ENCODE results near the gene ICAM4. TPM values are rescaled to one million over a fixed set of nuclear protein-coding genes. Genes with fewer than 3 reads are reported as not detected.

ICAM4 gene
- total and polyA plus RNA-seq, 2 of the 13 experiments (the other 11 are each of a cell fraction or from before 2014, with no cell fraction given), result 2.9 to 4.0 TPM

GRCh38 chr19:10334588-10335351 is 48.0 kb downstream of the ICAM4 start (continued):
- no peak for TF ChIP-seq CSRNP2 (CRISPR knock-in tag; conservative IDR thresholded peaks at IDR 0.05; ENCODE audit: low read depth)
- 0 out of 2 replicates have a peak, but pooled peaks have one; percentile 44 for TF ChIP-seq PHF21A (CRISPR knock-in tag; IDR thresholded peaks at IDR 0.05)
- TF ChIP-seq ZBTB20 (CRISPR knock-in tag; IDR thresholded peaks at IDR 0.05; ENCODE audit: borderline replicate concordance, low read depth), result no peak
- TF ChIP-seq SOX6 (IDR thresholded peaks at IDR 0.05), result no peak
- peak; percentile 60 for TF ChIP-seq SOX6 (CRISPR knock-in tag; IDR thresholded peaks at IDR 0.05)
- TF ChIP-seq ZSCAN30 (CRISPR knock-in tag; IDR thresholded peaks at IDR 0.05), result no peak
- peak; percentile 34 for TF ChIP-seq MAF1 (CRISPR knock-in tag; IDR thresholded peaks at IDR 0.05; ENCODE audit: borderline replicate concordance)
- no peak for TF ChIP-seq NFIC (IDR thresholded peaks at IDR 0.05; ENCODE audit: low read length)
- TF ChIP-seq, protein P1, sequence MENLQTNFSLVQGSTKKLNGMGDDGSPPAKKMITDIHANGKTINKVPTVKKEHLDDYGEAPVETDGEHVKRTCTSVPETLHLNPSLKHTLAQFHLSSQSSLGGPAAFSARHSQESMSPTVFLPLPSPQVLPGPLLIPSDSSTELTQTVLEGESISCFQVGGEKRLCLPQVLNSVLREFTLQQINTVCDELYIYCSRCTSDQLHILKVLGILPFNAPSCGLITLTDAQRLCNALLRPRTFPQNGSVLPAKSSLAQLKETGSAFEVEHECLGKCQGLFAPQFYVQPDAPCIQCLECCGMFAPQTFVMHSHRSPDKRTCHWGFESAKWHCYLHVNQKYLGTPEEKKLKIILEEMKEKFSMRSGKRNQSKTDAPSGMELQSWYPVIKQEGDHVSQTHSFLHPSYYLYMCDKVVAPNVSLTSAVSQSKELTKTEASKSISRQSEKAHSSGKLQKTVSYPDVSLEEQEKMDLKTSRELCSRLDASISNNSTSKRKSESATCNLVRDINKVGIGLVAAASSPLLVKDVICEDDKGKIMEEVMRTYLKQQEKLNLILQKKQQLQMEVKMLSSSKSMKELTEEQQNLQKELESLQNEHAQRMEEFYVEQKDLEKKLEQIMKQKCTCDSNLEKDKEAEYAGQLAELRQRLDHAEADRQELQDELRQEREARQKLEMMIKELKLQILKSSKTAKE (CRISPR knock-in tag; IDR thresholded peaks at IDR 0.05; ENCODE audit: borderline replicate concordance), result no peak
- no peak for TF ChIP-seq ZBTB42 (CRISPR knock-in tag; IDR thresholded peaks at IDR 0.05)
- TF ChIP-seq ZNF556 (CRISPR knock-in tag; IDR thresholded peaks at IDR 0.05; ENCODE audit: borderline replicate concordance), result no peak
- no peak for TF ChIP-seq ZNF331 (CRISPR knock-in tag; IDR thresholded peaks at IDR 0.05)
- no peak for TF ChIP-seq NBN (conservative IDR thresholded peaks at IDR 0.05)
- TF ChIP-seq, protein P2, sequence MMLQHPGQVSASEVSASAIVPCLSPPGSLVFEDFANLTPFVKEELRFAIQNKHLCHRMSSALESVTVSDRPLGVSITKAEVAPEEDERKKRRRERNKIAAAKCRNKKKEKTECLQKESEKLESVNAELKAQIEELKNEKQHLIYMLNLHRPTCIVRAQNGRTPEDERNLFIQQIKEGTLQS (CRISPR knock-in tag; IDR thresholded peaks at IDR 0.05), result no peak
- no peak for TF ChIP-seq RFX3 (CRISPR knock-in tag; IDR thresholded peaks at IDR 0.05)
- TF ChIP-seq KAT7 (CRISPR knock-in tag; IDR thresholded peaks at IDR 0.05; ENCODE audit: borderline replicate concordance), result no peak; the same call in 1 of the 2 replicates
- TF ChIP-seq, protein P3, sequence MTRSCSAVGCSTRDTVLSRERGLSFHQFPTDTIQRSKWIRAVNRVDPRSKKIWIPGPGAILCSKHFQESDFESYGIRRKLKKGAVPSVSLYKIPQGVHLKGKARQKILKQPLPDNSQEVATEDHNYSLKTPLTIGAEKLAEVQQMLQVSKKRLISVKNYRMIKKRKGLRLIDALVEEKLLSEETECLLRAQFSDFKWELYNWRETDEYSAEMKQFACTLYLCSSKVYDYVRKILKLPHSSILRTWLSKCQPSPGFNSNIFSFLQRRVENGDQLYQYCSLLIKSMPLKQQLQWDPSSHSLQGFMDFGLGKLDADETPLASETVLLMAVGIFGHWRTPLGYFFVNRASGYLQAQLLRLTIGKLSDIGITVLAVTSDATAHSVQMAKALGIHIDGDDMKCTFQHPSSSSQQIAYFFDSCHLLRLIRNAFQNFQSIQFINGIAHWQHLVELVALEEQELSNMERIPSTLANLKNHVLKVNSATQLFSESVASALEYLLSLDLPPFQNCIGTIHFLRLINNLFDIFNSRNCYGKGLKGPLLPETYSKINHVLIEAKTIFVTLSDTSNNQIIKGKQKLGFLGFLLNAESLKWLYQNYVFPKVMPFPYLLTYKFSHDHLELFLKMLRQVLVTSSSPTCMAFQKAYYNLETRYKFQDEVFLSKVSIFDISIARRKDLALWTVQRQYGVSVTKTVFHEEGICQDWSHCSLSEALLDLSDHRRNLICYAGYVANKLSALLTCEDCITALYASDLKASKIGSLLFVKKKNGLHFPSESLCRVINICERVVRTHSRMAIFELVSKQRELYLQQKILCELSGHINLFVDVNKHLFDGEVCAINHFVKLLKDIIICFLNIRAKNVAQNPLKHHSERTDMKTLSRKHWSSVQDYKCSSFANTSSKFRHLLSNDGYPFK (CRISPR knock-in tag; IDR thresholded peaks at IDR 0.05; ENCODE audit: borderline replicate concordance), result no peak
- no peak for TF ChIP-seq NFRKB (IDR thresholded peaks at IDR 0.05)
- TF ChIP-seq ZFP37 (CRISPR knock-in tag; IDR thresholded peaks at IDR 0.05; ENCODE audit: borderline replicate concordance), result no peak
- TF ChIP-seq ZSCAN21 (CRISPR knock-in tag; IDR thresholded peaks at IDR 0.05; ENCODE audit: borderline replicate concordance), result peak; percentile 44; the same call in 1 of the 2 replicates
- TF ChIP-seq ZBTB3 (CRISPR knock-in tag; IDR thresholded peaks at IDR 0.05; ENCODE audit: borderline replicate concordance, low read depth), result no peak
- no peak for TF ChIP-seq STAT5B (CRISPR knock-in tag; IDR thresholded peaks at IDR 0.05)
- no peak for TF ChIP-seq ZNF33B (CRISPR knock-in tag; IDR thresholded peaks at IDR 0.05)
- 0 out of 2 replicates have a peak, but pooled peaks have one; percentile 39 for TF ChIP-seq MLX (CRISPR knock-in tag; IDR thresholded peaks at IDR 0.05)
